Neural progenitor cell (in vitro differentiated cells): Measurements from ENCODE around the gene DENND5A.

Experiments used
- EZH2 ChIP-seq: fragments of 200-600 bp; sonication (generic); IDR thresholded peaks from 2 replicates; pipeline ENCODE4 v1.6.1; 2017; ENCODE audit warnings: antibody characterized with exemption, mild to moderate bottlenecking, moderate library complexity
- TF ChIP-seq, protein P1 (sequence below): fragments of 200-600 bp; sonication (generic); IDR thresholded peaks from 2 replicates; pipeline ENCODE4 v1.5.1; 2017; ENCODE audit warnings: antibody characterized with exemption, mild to moderate bottlenecking

- TF ChIP-seq, protein P1, sequence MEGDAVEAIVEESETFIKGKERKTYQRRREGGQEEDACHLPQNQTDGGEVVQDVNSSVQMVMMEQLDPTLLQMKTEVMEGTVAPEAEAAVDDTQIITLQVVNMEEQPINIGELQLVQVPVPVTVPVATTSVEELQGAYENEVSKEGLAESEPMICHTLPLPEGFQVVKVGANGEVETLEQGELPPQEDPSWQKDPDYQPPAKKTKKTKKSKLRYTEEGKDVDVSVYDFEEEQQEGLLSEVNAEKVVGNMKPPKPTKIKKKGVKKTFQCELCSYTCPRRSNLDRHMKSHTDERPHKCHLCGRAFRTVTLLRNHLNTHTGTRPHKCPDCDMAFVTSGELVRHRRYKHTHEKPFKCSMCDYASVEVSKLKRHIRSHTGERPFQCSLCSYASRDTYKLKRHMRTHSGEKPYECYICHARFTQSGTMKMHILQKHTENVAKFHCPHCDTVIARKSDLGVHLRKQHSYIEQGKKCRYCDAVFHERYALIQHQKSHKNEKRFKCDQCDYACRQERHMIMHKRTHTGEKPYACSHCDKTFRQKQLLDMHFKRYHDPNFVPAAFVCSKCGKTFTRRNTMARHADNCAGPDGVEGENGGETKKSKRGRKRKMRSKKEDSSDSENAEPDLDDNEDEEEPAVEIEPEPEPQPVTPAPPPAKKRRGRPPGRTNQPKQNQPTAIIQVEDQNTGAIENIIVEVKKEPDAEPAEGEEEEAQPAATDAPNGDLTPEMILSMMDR = no peak
- TF ChIP-seq EZH2 = no peak
These were observed 82.8 kb downstream of the DENND5A start for GRCh38 chr11:9182180-9182871.
